Spinal cord (tissue), 10 donors: Measurements from ENCODE around the gene BTG1. TPM values are rescaled to one million over a fixed set of nuclear protein-coding genes. Genes with fewer than 3 reads are reported as not detected.

Experiments
- DNase-seq, 6 donors: peaks; one replicate each; pipeline versions ENCODE4 v3.0.0 to v3.0.0-alpha.2; 2013 to 2015; ENCODE audit warnings: low spot score in 6 of 6, low read depth in 4 of 6
- H3K27ac ChIP-seq: one replicate; pipeline ENCODE4 v1.5.1; 2013; ENCODE audit warnings: low read depth, low read length, control low read depth
- H3K27me3 ChIP-seq: one replicate; pipeline ENCODE4 v1.6.1; 2013; ENCODE audit warnings: low read length; ENCODE audit not compliant: control insufficient read depth, insufficient read depth
- H3K36me3 ChIP-seq: one replicate; pipeline ENCODE4 v1.6.1; 2013; ENCODE audit warnings: low read length; ENCODE audit not compliant: control insufficient read depth, insufficient read depth
- H3K4me1 ChIP-seq: one replicate; pipeline ENCODE4 v1.6.1; 2013; ENCODE audit warnings: low read length; ENCODE audit not compliant: control insufficient read depth, insufficient read depth
- H3K4me3 ChIP-seq: one replicate; pipeline ENCODE4 v1.5.1; 2013; ENCODE audit warnings: low read depth, low read length, control low read depth
- H3K9me3 ChIP-seq: one replicate; pipeline ENCODE4 v1.6.1; 2013; ENCODE audit warnings: low read length; ENCODE audit not compliant: control insufficient read depth, insufficient read depth
- WGBS: methylation state at CpG from one replicate; pipeline ENCODE4 v1.1.5; 2013; ENCODE audit warnings: missing lambda C conversion rate; ENCODE audit not compliant: insufficient coverage; 5-methylcytosine and 5-hydroxymethylcytosine counted together
- long read RNA-seq, 4 donors: transcript quantifications; one replicate each; lab custom pipeline, GENCODE V29; 2026
- polyA plus RNA-seq, 2 donors: library from polyadenylated mRNA; unstranded; fragments of 120-200 nt; gene quantifications; one replicate each; pipeline ENCODE4 v1.2.1, GENCODE V29; 2013; ENCODE audit not compliant: insufficient read length in 2 of 2
- total RNA-seq, 2 donors: library from RNA; depleted of rRNA in 1 of 2; stranded (reverse); fragments of 120-200 nt in 1 of 2; fragments of >200 nt in 1 of 2; gene quantifications; one replicate each; pipeline versions ENCODE4 v1.2.3 to v1.2.4, GENCODE V29; 2013 to 2014
- donor health status: healthy.

The BTG1 gene, protein sequence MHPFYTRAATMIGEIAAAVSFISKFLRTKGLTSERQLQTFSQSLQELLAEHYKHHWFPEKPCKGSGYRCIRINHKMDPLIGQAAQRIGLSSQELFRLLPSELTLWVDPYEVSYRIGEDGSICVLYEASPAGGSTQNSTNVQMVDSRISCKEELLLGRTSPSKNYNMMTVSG
- total RNA-seq (10 to 100 TPM; 15.5 to 23.2 TPM), polyA plus RNA-seq (10 to 100 TPM; 62.3 to 65.9 TPM)
- long read RNA-seq, donor 1, full-length matches to known transcripts = 42 of 42 reads
- long read RNA-seq, donor 1, partial matches to known transcripts = 0 of 42 reads
- long read RNA-seq, donor 1, other reads (novel, unspliced or antisense) = 0 of 42 reads
- long read RNA-seq, donor 2, full-length matches to known transcripts = 23 of 23 reads
- long read RNA-seq, donor 2, partial matches to known transcripts = 0 of 23 reads
- long read RNA-seq, donor 2, other reads (novel, unspliced or antisense) = 0 of 23 reads
- long read RNA-seq, donor 3, full-length matches to known transcripts = 37 of 37 reads
- long read RNA-seq, donor 3, partial matches to known transcripts = 0 of 37 reads
- long read RNA-seq, donor 3, other reads (novel, unspliced or antisense) = 0 of 37 reads
- long read RNA-seq, donor 4, full-length matches to known transcripts = 288 of 288 reads
- long read RNA-seq, donor 4, partial matches to known transcripts = 0 of 288 reads
- long read RNA-seq, donor 4, other reads (novel, unspliced or antisense) = 0 of 288 reads

DNA sequence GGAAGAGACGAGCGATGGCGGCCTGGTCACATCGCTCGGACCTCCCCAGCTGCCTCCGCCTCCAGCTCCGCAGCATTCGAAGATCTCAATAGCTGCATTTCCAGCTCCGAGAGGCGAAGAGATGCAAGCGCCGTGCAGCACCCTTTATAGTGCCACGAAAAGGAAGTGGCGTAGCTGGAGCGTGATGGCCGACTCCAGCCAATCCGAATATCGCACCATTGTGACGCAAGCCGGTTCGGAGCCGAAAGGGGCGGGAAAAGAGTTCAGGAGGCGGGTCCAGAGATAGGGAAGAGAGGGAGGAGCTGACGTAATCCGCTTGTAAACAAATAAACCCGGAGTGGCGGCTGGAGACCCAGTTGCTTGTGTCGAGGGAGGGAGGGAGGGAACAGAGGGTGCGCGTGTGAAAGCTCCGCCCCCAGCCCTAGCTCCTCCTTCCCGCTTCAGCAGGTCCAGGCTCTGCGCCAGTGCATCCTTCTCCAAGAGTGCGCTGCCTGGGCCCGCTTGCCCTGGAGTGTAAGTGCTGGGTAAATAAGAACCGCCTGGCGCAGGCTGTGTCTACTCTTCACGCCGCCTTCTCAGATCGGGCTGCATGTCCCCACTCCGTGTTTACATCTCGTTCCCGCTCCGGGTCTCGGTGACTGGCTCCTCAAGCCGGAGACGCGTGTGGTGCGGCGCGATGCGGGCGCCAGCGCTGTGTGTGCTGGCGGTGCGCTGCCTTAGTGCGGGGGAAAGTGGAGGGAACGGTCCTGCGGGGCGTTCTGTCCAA, at the start of gene BTG1:
Gene BTG1, minus strand, starts transcription at position 116 of the 766 bp plus-strand sequence. CDS start 311 bp downstream, outside the sequence.
- peak; percentile 100 for DNase-seq
- Histone ChIP-seq H3K4me1 (no peaks in the 10 kb centered on the region), H3K36me3 (no peaks in the 10 kb centered on the region), H3K9me3 (no peaks in the 10 kb centered on the region), H3K27ac (peak within 1 kb of the TSS; percentile 99), H3K4me3 (peak within 1 kb of the TSS; percentile 91), H3K27me3 (no peaks in the 10 kb centered on the region)
- 0% methylated on average over 61 of the region's 61 CpGs for WGBS

DNA sequence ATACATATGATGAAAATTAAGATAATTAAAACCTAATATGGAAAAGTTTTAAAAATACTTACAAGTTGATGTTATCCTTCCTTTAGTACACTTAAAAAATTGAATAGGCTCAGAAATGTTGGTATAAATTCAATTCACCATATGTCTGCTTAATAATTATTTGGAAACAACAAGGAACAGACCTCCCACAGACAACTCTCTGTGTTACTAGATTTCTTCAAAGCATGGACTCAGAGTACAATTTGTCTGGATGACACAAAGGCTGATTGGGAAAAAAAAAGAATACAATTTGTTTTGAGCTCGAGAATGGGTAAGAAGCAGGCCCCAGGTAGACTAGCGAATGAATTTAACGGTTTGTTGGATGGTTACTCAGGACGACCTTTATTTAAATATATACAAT, 48.9 kb upstream of the BTG1 start:
- no peaks in the 10 kb centered on the region for H3K9me3 ChIP-seq
- no peaks in the 10 kb centered on the region for H3K36me3 ChIP-seq
- no peak overlapping the region for H3K27ac ChIP-seq
- no peaks in the 10 kb centered on the region for H3K27me3 ChIP-seq
- H3K4me1 ChIP-seq = peaks cover 3% of the 10 kb centered on the region
- WGBS = 20% methylated on average over 1 of the region's 4 CpGs
- no peak overlapping the region for H3K4me3 ChIP-seq
- DNase-seq = no peak

DNA sequence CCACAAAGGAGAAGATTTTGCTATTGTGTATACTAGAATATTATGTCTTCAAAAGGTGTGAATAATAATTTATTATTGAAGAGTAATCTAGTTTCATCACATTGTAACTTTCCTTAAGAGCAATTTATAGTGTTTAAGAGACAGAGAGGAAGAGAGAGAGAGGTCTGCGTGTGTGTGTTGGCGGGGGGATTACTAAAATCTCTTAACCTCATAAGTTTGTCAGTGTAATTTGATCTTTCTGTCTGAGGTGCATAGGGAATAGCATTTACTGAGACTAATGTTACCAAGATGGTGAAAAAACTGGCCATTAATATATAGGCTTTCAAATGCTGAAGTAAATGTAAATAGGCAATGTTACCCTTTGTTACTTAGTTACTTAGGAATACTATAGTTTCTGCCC, 48.2 kb upstream of the BTG1 start:
- no peak for DNase-seq
- H3K27ac ChIP-seq = no peak overlapping the region
- H3K4me3 ChIP-seq = no peak overlapping the region
- no peaks in the 10 kb centered on the region for H3K9me3 ChIP-seq
- H3K4me1 ChIP-seq = peaks cover 3% of the 10 kb centered on the region
- no CpG with 5 or more reads among the region's 2 CpGs for WGBS
- no peaks in the 10 kb centered on the region for H3K27me3 ChIP-seq
- H3K36me3 ChIP-seq = no peaks in the 10 kb centered on the region

DNA sequence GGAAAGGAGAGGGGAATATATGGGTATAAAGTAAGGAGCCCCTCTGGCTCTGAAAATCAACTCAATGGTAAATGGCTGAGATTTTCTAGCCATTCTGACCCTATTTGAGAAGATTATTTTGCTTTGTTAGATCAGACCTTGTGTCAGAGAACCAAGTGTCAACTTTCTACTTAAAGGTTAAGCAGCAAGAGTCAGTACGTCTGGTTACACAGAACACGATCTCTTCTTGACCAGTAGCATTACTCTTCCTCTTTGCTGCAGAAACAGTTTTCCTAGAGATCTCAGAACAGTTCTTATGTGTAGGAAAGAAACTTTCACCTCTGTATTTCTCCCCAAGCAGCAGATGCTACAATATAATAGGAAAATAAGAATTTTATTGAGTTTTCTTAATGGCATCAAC, 47.4 kb upstream of the BTG1 start:
- DNase-seq = no peak
- H3K4me3 ChIP-seq = no peak overlapping the region
- 78% methylated on average over 2 of the region's 2 CpGs for WGBS
- peaks cover 3% of the 10 kb centered on the region for H3K4me1 ChIP-seq
- H3K9me3 ChIP-seq = no peaks in the 10 kb centered on the region
- no peak overlapping the region for H3K27ac ChIP-seq
- no peaks in the 10 kb centered on the region for H3K27me3 ChIP-seq
- no peaks in the 10 kb centered on the region for H3K36me3 ChIP-seq

DNA sequence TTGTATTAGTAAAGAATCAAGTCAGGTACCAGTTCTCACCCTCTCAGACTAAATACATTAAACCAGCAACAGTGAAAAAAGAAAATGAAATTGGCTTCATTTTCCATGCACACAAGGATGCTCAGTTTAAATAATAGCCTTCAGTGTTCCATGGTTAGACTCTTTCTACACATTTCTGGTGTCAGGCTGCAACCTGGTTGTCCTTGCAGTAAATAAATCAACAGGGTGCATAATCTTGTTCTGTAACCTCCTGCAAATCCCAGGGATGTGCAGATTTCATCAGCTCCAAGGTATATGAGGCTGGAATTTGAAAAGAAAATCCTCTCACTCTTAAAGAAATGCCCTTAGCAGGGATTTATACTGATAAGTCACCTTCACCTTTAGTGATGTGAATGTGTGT, 46.7 kb upstream of the BTG1 start:
- H3K27me3 ChIP-seq = no peaks in the 10 kb centered on the region
- no peaks in the 10 kb centered on the region for H3K36me3 ChIP-seq
- H3K27ac ChIP-seq = no peak overlapping the region
- H3K4me1 ChIP-seq = peaks cover 3% of the 10 kb centered on the region
- DNase-seq = peak in 1 of 6 donors; percentile 34
- H3K4me3 ChIP-seq = no peak overlapping the region
- H3K9me3 ChIP-seq = no peaks in the 10 kb centered on the region

DNA sequence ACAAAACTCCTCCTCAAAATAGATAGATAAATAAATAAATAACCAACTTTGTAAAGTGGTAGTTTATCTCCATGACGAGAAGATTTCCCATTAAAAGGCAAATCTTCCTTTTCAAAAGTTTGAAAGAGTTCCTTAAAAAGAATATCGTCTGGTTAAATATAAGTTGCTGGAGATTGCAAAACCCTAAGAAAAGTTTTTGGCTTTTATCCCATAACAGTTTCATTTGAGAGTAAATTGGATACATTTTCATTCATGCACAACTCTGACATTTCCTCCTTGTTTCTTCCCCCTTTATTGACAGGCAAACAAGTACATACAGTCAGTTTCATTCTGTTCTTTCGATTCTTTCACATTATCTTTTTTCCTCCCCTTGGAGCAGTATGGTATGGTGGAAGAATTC, 45.4 kb upstream of the BTG1 start:
- H3K27me3 ChIP-seq = no peaks in the 10 kb centered on the region
- no peak overlapping the region for H3K4me3 ChIP-seq
- DNase-seq = no peak
- H3K27ac ChIP-seq = no peak overlapping the region
- no peaks in the 10 kb centered on the region for H3K36me3 ChIP-seq
- H3K4me1 ChIP-seq = peaks cover 3% of the 10 kb centered on the region
- WGBS = no CpG with 5 or more reads among the region's 3 CpGs
- H3K9me3 ChIP-seq = no peaks in the 10 kb centered on the region

DNA sequence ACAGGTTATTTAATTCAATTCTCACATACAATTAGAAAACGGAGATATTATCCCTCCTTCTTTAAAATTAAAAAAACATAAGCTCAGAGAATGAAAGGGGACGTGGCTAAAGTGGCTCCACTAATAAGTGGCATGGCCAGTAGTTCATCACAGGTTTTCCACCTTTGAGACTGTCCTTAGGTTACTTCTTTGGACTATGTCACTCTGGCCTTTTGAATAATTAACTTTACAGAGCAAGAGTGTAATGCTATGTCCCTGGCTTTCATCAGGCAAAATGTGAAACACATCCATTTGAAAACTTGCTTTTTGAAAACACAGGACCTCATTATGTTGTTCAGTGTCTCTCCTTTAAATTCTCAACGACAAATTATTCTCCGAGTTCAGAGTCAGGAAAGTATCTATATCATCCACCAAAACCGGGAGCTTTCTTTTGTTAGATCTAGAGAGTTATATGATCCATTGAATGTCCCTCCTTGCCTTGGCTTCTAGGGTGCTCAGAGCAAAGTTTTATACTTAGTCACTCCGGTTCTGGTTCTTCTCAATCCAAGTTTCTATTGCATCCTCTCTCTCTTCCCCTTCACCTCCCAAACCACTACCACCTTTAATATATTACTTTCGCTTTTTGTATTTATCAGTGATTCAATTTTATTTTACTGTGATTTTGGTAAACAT, 43.0 kb upstream of the BTG1 start:
- no peak overlapping the region for H3K4me3 ChIP-seq
- peaks cover 3% of the 10 kb centered on the region for H3K9me3 ChIP-seq
- no peaks in the 10 kb centered on the region for H3K27me3 ChIP-seq
- H3K36me3 ChIP-seq = no peaks in the 10 kb centered on the region
- H3K27ac ChIP-seq = no peak overlapping the region
- no peak for DNase-seq
- peaks cover 2% of the 10 kb centered on the region for H3K4me1 ChIP-seq
- 100% methylated on average over 1 of the region's 7 CpGs for WGBS

DNA sequence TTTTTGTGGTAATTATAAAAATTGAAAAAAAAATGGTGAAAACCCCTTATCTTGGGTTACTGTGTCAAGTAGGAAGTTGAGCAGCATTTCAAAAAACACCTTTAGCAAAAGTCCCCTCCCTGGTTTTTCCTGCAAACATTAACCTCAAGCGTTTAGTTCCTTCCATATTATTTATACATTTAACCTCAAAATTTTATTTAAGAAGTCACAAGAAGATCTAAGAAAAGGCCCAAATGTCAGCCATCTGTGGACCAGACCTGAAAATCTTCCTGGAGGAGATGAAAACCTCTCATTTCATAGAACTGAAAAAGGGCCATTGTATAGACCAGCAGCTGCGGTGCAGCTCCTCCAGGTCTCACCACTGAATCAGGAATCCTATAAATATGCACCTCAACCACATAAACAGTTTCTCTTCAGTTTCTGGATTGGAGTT, 40.4 kb upstream of the BTG1 start:
- H3K4me3 ChIP-seq = no peak overlapping the region
- no peaks in the 10 kb centered on the region for H3K27me3 ChIP-seq
- no peak overlapping the region for H3K27ac ChIP-seq
- H3K4me1 ChIP-seq = no peaks in the 10 kb centered on the region
- no peaks in the 10 kb centered on the region for H3K36me3 ChIP-seq
- H3K9me3 ChIP-seq = peaks cover 3% of the 10 kb centered on the region
- 100% methylated on average over 1 of the region's 2 CpGs for WGBS
- no peak for DNase-seq

DNA sequence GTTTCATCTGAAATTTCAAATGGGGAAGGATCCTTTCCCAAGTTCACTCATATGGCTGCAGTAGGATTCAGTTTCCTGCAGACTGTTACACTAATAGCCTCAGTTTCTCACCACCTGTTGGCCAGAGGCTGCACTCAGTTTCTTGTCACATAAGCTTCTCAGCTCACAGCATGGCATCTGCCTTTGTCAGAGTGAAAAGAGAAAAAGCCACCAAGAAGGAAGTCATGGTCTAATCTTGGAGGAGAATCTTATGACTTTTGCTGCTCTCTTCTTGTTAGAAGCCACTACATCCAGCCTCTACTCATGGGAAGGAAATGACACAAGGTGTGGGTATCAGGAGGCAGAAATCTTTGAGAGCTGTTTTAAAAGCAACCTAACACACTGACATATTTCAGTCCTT, 39.4 kb upstream of the BTG1 start:
- H3K4me3 ChIP-seq = no peak overlapping the region
- H3K27me3 ChIP-seq = no peaks in the 10 kb centered on the region

More for the DNA sequence above, 39.4 kb upstream of the BTG1 start:
- Histone ChIP-seq H3K36me3 (no peaks in the 10 kb centered on the region), H3K27ac (no peak overlapping the region), H3K9me3 (peaks cover 3% of the 10 kb centered on the region), H3K4me1 (no peaks in the 10 kb centered on the region)
- no peak for DNase-seq
